Ammon's horn (tissue), 1 donor: ENCODE measurements around the gene TTC4.

Experiments used
- DNase-seq: peaks from one replicate; pipeline ENCODE4 v3.0.0-alpha.2; 2016; ENCODE audit warnings: low spot score

The TTC4 gene

GRCh38 chr1:54703471-54703870 is 12.2 kb upstream of the TTC4 start:
- DNase-seq: no peak

GRCh38 chr1:54705153-54705552 is 10.5 kb upstream of the TTC4 start:
- DNase-seq: no peak

GRCh38 chr1:54706419-54706818 is 9.2 kb upstream of the TTC4 start:
- DNase-seq: no peak

DNA sequence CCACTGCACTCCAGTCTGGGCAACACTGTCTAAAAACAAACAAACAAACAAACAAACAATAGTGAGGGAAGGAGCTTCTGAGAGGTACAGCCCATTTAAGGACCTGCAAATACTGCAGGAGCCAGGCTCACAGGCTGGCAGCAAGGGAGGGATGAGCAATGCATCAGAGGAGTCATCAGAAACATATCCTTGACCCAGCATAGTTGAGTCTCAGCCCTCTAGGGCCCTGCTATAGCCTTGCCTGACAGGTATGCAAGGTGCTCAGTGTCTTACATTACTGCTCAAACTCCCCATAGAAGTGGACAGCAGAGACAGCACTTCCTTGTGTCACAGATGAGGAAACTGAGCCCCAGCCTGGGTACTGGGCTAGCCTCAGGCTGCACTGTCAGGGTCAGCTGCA is 7.3 kb upstream of the TTC4 start:
- no peak for DNase-seq

DNA sequence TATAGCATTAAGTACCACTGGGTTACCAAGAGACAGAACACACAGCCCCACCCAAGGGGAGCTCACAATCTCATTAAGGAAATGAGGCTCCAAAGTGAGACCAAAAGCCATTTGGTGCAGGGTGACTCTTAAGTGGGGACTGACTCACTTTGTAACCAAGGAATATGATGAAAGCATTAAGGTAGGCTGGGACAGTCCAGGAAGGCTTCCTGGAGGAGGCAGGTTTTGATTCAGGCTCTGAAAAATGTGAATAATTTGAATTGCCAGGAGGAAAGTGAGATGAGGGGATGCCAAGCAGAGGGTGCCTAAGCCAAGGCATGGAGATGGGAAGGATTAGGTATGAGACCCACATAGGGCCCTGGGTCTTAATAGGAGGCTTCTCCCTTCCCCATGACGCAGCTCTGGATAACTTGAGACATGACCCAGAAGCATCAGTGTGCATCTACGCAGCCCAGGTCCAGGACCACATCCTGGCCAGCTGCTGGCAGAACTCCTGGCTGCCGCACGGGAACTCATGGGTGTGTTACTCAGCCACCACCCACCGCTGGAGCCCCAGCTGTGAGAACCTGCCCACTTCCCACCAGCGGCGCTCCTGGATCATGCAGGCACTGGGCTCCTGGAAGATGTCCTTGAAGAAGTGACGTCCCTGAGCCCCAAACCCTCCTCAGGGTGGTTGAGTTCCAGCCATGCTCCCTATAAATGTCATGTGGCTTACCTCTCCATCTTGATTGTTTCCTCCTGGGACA is 5.9 kb upstream of the TTC4 start:
- no peak for DNase-seq

GRCh38 chr1:54710434-54710833 is 5.2 kb upstream of the TTC4 start:
- no peak for DNase-seq

- no peak for DNase-seq
Observed at GRCh38 chr1:54710841-54711240, 4.8 kb upstream of the TTC4 start.

- DNase-seq: no peak
Observed at GRCh38 chr1:54711536-54711935, 4.1 kb upstream of the TTC4 start.

DNA sequence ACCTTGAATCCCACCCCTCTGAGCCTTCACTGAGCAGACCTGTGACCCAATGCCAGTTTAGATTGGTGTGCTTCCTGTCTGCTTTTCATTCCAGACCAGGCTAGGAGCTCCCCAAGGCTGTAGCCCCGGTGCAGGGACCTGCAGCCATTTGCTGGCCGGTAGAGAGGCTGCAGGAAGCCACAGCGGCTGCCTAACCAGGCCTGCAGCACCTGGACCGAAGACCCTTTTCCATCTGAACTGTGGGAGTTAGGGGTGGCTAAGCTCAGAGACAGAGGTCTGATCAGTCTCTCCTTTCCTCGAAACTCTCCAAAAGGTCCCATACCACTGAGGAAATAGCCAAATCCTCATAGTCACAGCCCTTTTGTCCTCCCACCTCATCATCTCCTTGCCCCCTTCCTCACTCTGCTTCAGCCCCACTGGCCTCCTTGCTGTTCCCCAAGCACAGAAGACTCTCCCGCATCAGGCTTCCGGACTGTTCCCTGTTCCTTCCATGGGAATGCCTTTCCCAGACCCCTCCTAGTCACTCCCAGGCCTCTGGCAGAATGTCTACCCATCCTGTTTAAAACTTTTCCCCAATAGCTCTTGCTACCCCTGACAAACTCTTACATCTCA is 674 bp upstream of the TTC4 start:
- no peak for DNase-seq

DNA sequence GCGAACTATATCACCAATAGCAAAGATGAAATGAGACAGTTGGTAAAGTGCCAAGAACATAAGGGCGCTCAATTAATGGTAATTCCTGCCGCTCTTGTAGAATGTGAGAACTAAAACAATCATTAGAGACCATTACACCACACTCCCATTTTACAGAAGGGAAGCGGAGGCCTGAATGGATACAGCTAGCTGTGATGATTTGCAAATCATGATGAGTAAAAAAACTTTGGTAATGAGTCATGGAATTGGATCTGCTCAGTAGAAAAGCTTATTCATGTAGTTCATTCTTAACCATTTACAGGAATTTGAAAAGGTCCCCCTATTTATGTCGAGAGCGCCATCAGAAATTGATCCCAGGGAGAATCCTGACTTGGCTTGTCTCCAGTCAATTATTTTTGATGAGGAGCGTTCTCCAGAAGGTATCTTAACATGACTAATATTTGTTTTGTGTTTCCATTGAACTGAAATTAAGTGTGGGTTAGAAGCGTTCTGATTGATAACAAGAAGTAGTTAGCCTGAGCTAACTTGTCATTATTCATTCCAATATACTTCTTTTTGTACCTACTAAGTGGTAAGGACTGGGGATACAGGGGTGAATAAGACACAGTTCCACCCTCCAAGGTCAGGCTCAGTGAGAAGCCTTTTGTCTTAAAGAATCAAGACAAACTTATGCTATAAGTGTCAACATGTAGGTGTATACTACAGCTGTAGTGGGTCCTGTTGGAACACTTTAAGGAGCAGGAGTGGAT is 812 bp downstream of the TTC4 start:
- DNase-seq: no peak

GRCh38 chr1:54721719-54722118 is 6.1 kb downstream of the TTC4 start:
- DNase-seq: no peak

GRCh38 chr1:54723985-54724384 is 8.3 kb downstream of the TTC4 start:
- no peak for DNase-seq

DNA sequence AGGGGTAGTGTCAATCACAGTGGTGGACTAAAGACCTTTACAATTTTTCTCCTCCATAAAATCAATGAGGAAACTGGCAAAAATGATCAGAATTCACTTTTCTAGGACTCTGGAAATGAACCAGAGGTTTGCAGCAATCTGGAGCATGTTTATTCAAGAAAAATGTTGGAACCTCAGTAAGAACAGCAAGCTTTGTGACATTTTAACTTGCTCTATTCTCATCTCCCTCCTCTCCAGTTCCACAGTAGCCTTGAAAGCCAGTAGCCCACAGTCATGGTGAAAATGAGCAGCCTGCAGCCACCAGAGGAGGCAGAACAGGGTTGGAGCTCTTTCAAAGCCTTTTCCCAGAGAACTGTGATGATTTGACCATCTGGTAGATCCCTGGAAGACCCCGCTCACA is 9.1 kb downstream of the TTC4 start:
- DNase-seq: no peak

DNA sequence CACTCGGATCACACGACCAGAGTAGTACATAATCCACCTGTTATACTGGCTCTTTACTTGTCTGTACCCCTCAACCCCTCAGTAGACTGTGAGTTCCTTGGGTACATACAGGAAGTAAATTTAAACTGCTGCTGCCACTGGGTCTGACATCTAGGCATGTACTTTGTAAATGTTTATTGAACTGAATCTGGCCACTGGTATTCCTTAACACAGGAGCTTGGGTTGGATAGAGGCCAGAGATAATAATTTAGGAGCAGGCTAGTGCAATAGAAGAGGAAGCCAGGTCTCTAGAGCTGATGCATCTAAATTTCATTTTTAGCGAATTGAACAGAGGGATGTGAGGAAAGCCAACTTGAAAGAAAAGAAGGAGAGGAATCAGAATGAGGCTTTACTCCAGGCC is 12.4 kb downstream of the TTC4 start:
- DNase-seq: no peak

- no peak for DNase-seq
Observed at GRCh38 chr1:54736685-54737084, 21.0 kb downstream of the TTC4 start.

DNA sequence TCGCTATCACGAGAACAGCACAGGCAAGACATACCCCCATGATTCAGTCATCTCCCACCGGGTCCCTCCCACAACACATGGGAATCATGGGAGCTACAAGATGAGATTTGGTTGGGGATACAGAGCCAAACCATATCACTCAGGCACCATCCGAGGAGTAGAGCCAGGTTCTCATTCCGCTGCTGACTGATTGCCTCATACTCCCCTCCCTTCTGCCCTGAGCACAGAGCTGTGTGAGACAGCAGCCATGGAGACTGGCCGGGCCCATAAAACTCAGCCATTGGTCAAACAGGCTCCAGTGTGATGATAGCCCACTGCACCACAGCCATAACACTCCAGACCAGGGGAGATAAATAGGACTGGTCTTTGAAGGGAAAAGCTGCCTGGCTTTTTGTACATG is 22.6 kb downstream of the TTC4 start:
- no peak for DNase-seq

- no peak for DNase-seq
Observed at GRCh38 chr1:54741531-54741930, 25.9 kb downstream of the TTC4 start.

GRCh38 chr1:54742282-54742681 is 26.6 kb downstream of the TTC4 start:
- peak; percentile 50 for DNase-seq

DNA sequence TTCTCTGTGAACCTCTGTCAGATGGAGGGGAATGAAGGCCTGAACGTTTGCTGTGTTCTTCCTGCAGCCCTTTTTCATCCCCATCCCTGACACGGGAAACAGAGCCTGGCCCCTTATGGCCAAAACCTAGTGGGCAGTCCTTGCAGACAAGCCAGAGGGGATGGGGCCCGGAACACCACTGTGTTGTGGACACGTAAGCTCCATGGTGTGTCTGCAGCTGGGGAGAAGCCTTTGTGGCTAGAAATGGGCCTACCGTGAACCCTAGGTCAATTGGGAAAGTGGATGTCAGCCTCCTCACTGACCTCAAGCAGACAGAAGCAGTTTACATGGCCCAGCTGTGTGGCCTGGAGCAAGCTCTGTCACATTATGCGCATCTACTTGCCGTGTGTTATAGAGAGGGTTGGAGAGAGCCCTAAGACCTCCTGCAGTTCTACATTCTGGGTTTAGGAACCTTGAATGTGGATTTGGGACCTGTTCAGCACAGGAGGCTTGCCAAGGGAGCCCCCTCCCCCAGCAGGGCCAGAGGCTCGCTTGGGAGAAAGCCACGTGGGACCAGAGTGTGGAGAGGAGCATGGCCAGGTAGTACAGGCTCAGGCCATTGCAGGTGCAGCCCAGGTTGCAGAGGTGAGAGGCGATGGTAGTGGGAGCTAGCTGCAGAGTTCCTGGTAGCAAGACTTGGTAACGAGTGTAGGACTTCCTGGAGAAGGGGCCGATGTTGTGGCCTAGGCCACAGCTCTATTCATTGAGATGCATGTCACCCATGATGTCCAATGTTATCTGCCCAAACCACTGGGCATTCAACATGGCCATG is 28.0 kb downstream of the TTC4 start:
- no peak for DNase-seq

DNA sequence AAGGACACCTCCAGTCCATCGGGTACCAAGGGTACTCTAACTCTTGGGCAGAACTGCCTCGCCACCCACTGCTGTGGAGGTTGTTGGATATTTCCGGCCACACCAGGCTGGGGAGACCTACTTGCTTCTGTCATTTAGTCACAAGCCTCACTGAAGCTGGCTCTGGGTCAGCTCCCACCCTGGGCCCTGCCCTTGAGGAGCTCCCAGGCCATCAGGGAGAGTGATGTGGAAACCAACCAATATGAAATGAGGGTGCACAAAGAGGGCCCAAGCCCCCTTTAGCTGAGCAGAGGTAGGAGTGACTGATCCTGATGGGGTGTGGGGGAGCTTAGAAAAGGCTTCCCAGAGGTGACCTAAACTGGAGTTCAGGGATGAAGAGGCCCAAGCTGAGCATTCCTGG is 29.0 kb downstream of the TTC4 start:
- DNase-seq: no peak

DNA sequence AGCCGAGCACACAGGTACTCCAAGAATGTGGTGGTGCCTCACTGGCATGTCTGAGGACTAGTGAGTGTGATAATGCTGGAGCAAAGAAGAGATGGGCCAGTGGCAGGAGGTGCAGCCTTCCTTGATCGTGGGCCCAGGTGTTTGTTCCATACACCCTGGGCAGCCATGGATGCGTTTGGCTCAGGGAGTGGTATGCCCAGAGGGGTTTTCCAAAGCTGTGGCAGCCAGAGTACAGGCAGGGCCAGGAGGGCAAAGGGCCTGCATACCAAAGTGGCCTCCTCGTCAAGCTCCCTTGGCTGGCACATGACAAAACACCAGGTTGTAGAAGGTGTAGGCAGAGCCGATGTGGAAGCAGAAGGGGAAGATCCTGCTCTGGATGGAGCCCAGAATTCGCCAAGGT is 29.6 kb downstream of the TTC4 start:
- no peak for DNase-seq

DNA sequence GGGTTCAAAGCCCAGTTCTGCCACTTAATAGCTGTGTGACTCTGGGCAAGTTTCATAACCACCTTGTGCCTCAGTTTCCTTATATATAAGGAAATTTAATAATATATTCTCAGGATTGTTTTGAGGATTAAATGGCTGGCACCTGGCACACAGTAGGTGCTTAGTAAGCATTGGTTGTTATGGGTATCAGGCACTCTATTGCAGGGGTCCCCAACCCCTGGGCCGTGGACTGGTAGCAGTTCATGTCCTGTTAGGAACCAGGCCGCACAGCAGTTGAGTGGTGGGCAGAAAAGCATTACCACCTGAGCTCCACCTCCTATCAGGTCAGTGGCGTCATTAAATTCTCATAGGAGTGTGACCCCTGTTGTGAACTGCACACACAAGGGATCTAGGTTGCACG is 30.2 kb downstream of the TTC4 start:
- no peak for DNase-seq
